NCI-H2196 treated with DMSO at 0.1 percent for 48 hours (cell line): ENCODE results near the gene SLC6A7.

Experiments used
- DNase-seq: peaks from one replicate; lab custom pipeline; 2025; ENCODE audit not compliant: unreplicated experiment; lab: John Stamatoyannopoulos, UW

The SLC6A7 gene

GRCh38 chr5:150155258-150156026 is 34.4 kb upstream of the SLC6A7 start, which contains the start of gene PDGFRB:
TSS of gene PDGFRB (minus strand) at chr5:150155845. CDS start at chr5:150137047, 18,798 bp downstream.
- DNase-seq, result peak; percentile 3

- no peak for DNase-seq
Observed at GRCh38 chr5:150156027-150156368, 33.9 kb upstream of the SLC6A7 start.

- DNase-seq, result no peak
Observed at GRCh38 chr5:150156540-150156939, 33.3 kb upstream of the SLC6A7 start.

GRCh38 chr5:150157168-150157567 is 32.7 kb upstream of the SLC6A7 start:
- DNase-seq, result no peak

DNA sequence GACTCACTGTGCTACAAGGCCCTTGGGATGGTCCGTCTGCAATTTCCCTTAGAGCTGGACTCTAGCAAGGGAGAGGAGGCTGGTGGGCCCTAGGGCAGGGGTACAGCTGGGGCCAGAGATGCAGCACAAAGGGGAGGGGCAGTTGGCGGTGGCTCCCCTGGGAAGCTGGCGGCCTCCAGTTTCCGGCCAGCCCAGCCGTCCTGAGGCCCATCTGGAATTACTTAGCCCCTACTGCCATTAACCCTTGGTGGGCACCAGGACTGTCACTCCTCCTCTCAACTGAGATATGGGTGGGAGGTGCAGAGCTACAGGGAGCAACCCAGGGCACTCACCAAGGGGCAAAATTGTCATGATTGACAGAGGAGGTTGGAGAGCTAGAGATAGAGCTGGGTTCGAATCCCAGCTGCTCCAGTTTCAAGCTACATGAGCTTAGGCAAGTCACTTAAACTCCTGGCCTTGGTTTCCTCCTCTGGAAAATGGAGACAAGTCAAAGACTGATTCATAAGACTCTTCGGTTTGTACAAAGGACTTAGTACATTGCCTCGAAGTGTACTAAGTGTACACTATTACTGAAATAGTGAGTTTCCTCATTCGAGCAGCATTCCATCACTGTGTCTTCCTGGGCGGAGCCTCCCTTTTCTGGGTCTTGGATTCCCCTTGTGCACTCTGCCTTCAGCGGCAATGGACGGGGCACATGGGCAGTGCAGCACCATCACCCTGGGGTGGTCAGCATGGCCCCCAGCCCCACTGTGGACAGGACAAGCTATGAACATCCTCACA is 31.5 kb upstream of the SLC6A7 start:
- no peak for DNase-seq

DNA sequence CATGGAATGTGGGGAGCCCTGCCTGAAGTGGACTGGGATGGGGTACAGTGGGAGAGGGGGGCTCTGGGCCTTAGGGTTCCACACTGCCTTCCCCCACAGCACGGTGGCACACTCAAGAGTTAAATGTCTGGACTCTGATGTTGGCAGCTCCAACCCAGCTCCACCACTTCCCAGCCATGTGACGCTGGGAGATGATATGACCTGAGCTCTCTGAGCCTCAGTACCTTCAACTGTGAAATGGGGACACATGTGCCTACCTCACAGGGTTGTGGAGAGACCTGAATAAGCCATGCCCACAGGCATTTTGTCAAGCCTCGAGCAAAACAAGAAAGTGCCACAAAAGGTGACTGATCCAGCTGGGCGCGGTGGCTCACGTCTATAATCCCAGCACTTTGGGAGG is 30.8 kb upstream of the SLC6A7 start:
- DNase-seq, result no peak

DNA sequence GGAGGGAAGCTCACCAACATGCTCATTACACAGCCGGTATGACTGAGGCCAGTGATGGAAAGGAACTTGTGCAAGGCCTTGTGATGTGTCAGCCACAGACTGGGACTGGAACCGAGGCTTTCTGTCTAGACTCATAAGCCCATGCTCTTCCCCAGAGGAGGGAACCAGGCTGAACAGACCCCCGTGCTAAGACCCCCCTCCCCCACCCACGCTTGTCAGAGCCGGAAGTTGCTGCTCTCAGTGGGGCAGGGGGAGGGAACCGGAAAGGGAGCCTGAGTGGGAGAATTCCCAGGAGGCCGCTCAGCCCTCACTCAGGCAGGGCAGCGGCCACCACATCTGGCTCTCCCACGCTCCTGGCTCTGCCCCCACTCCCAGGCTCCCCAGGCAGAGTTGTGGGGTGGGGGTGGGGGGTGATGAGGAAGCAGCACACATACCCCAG is 30.1 kb upstream of the SLC6A7 start:
- no peak for DNase-seq

GRCh38 chr5:150160448-150161081 is 29.3 kb upstream of the SLC6A7 start:
- no peak for DNase-seq

DNA sequence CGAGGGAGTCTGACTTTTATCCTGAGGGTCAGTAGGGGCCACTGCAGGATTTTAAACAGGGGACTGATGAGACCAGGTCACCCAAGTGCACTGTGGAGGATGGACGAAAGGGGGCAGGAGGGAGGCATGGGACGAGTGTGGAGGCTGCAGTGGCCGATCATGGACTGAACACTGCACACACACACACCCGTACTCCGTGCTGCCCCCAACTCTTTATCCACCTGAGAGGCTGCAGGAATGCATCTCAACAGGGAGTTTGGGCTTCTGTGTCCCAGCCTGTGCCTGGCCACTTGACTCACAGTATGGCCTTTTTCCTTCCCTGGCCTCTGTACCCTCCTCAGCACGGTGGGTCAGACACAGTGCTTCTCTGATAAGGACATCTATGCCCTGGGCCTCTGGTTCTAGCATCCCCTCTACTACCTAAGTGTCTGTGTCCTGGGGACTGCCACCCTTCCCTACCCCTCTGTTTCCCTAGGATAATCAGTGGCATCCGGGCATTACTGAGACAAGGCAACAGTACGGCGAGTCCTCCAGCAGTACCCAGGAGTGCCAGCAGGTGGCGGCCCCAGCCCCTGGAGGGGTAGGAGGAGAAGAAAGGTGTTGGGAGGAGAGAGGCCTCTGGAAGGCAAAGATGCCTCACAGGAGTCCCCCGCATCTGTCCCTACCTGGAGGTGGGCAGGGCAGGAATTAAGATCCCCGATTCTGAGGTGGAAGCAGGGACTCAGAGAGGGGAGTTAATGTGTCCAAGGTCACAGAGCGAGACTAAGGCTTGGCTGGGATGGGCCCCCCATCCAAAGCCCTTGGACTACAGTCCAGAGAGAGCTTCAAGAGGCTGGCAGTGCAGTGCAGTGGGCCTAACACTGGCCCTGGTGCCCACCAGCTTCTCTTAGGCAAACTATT is 28.4 kb upstream of the SLC6A7 start:
- peak; percentile 44 for DNase-seq

- DNase-seq, result no peak
Observed at GRCh38 chr5:150162142-150162513, 27.7 kb upstream of the SLC6A7 start.

DNA sequence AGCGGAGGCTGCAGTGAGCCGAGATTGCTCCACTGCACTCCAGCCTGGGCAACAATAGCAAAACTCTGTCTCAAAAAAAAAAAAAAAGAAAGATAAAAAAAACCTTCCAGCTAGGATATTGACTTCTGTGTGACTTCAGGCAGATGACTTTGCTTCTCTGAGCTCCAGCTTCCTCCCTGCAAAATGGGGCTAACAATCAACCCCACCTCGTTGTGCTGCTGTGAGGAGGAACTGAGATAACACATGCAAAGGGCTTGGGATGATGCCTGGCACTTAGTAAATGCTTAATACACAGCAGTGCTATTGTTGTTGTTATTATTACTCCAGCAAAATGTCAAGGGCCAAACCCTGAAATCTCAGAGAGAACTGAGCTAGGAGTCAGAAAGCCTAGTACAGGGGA is 26.8 kb upstream of the SLC6A7 start:
- DNase-seq, result no peak

- DNase-seq, result no peak
Observed at GRCh38 chr5:150163547-150164059, 26.3 kb upstream of the SLC6A7 start.

- DNase-seq, result no peak
Observed at GRCh38 chr5:150164211-150164980, 25.5 kb upstream of the SLC6A7 start.

GRCh38 chr5:150166037-150166649 is 23.7 kb upstream of the SLC6A7 start:
- no peak for DNase-seq

DNA sequence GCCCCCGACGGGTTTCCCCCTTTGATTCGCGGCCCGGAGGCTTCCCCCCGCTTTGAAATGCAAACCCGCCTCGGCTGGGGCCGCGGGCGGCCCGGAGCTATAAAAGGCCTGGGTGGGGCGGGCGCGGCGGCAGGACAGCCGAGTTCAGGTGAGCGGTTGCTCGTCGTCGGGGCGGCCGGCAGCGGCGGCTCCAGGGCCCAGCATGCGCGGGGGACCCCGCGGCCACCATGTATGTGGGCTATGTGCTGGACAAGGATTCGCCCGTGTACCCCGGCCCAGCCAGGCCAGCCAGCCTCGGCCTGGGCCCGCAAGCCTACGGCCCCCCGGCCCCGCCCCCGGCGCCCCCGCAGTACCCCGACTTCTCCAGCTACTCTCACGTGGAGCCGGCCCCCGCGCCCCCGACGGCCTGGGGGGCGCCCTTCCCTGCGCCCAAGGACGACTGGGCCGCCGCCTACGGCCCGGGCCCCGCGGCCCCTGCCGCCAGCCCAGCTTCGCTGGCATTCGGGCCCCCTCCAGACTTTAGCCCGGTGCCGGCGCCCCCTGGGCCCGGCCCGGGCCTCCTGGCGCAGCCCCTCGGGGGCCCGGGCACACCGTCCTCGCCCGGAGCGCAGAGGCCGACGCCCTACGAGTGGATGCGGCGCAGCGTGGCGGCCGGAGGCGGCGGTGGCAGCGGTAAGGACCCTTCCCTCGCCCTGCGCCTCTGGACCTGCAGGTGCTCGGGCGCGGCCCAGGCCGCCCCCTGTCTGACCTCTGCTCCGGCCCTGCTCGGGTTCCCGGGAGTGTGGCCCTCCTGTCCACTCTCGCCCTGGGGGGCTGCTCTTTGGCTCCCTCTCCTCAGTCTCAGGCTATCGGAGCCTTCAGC is 23.0 kb upstream of the SLC6A7 start, which contains the start of gene CDX1:
TSS of gene CDX1 (plus strand) at position 129 of the 862 bp plus-strand sequence. CDS start at position 228, 99 bp downstream.
- no peak for DNase-seq

DNA sequence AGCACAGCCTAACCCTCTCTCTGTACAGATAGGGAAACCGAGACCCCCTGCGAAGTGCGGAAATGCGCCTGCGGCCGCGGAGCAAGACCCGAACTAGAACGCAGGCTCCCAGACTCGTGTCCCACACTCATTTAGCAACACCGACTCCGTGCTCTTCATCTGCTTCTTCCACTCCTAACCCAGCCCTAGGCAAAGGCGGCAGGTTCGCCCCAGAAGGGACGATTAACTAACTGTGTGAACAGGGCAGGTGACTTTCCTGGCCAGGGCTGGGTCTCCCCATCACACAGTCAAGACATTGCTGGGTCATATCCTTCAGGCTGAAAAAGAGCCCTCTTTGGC is 22.4 kb upstream of the SLC6A7 start:
- no peak for DNase-seq

DNA sequence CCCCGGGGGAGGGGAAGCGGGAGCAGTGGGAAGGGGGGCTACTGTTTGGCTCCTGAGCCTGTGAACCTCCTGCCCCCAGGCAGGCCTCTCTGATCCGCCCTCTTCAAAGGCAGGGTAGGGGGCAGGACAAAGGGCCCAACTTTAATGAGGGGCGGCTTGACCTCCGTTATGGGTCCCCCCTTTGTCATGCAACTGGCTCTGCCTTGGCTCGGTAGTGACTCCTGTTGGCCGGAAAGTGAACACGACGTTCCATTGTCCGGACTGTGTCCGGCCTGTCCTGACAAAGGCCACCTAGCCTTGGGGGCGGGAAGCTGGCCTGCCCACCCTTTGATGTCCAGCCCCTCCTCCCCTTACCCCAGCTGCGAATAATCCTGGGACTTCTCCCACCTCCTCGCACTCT is 22.0 kb upstream of the SLC6A7 start:
- DNase-seq, result no peak

DNA sequence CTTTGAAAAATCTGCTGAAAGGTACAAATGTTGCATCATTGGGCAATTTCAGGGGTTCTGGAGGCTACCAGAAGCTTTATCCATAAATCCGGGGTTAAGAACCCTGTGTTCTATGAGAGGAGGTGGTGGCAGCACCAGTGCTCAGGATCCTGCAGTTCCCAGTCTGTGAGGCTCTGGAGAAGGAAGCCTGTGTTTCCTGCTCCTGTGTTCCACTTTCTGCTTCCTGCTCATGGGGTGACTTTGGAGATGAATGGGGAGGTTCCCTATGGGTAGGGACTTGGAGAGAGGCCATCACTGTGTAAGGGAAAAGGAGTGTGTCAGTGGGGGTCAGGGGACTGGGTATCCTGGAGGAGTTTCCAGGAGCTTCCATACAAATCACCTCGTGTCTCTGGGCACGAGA is 21.0 kb upstream of the SLC6A7 start:
- DNase-seq, result no peak

DNA sequence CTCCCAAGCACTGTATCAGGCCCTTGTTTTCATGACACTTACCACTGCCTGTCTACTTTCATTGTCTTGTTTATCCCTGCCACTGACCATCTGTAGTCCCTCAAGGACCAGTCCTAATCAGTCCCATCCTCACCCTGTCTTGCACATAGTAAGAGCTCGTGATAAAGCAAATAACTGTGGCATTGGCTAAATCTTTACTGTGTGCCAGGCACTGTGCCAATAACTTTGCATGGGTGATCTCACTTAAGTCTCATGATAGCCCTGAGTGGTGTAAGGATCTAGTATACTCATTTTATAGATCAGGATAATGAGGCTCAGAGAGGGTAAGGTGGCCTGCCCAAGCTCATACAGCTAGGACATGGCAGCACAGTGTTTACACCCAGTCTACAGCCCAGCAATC is 17.7 kb upstream of the SLC6A7 start:
- DNase-seq, result no peak
